Nephron (organoid): ENCODE measurements around the gene MYO16.

Experiments used
- H3K27ac Mint-ChIP-seq, 3 experiments: 2 replicates each; pipeline ENCODE4 v1.8.0; 2020; ENCODE audit warnings: mixed read lengths in 3 of 3, mild to moderate bottlenecking in 2 of 3, moderate library complexity in 1 of 3
- H3K27me3 Mint-ChIP-seq: 2 replicates; pipeline ENCODE4 v1.8.0; 2021; ENCODE audit warnings: low read depth, mild to moderate bottlenecking, moderate library complexity, mixed read lengths
- H3K36me3 Mint-ChIP-seq: 2 replicates; pipeline ENCODE4 v1.8.0; 2020; ENCODE audit warnings: low read depth, mixed read lengths
- H3K4me1 Mint-ChIP-seq: 2 replicates; pipeline ENCODE4 v1.8.0; 2020; ENCODE audit warnings: mixed read lengths
- H3K4me3 Mint-ChIP-seq, 3 experiments: 2 replicates each; pipeline ENCODE4 v1.8.0; 2020; ENCODE audit warnings: mild to moderate bottlenecking in 3 of 3, mixed read lengths in 3 of 3, moderate library complexity in 2 of 3
- H3K9me3 Mint-ChIP-seq: 2 replicates; pipeline ENCODE4 v1.8.0; 2020; ENCODE audit warnings: mixed read lengths
- CTCF ChIP-seq, 3 experiments: fragments of 200-600 bp; sonication (generic); IDR thresholded peaks; one replicate each; pipeline ENCODE4 v1.5.0; 2021; ENCODE audit warnings: antibody characterized with exemption in 3 of 3; ENCODE audit not compliant: unreplicated experiment in 3 of 3

Gene MYO16

GRCh38 chr13:109159650-109160309 is 530.4 kb downstream of the MYO16 start:
- Mint-ChIP-seq H3K27ac (no peak overlapping the region), H3K9me3 (no peaks in the 10 kb centered on the region), H3K4me3 (no peak overlapping the region), H3K36me3 (no peaks in the 10 kb centered on the region), H3K4me1 (peaks cover 33% of the 10 kb centered on the region), H3K27me3 (peaks cover 21% of the 10 kb centered on the region)
- no peak for TF ChIP-seq CTCF (IDR thresholded peaks at IDR 0.05; ENCODE audit: unreplicated experiment in 3 of 3)

- no peak for TF ChIP-seq CTCF (IDR thresholded peaks at IDR 0.05; ENCODE audit: unreplicated experiment in 3 of 3)
- no peak overlapping the region for H3K27ac Mint-ChIP-seq
- H3K4me1 Mint-ChIP-seq: peaks cover 27% of the 10 kb centered on the region
- H3K4me3 Mint-ChIP-seq: no peak overlapping the region
- no peaks in the 10 kb centered on the region for H3K9me3 Mint-ChIP-seq
- H3K36me3 Mint-ChIP-seq: no peaks in the 10 kb centered on the region
- peaks cover 21% of the 10 kb centered on the region for H3K27me3 Mint-ChIP-seq
These were observed 530.9 kb downstream of the MYO16 start for GRCh38 chr13:109160357-109160756.

GRCh38 chr13:109160887-109161669 is 531.7 kb downstream of the MYO16 start:
- H3K27me3 Mint-ChIP-seq: peaks cover 21% of the 10 kb centered on the region
- no peak overlapping the region for H3K4me3 Mint-ChIP-seq
- no peaks in the 10 kb centered on the region for H3K36me3 Mint-ChIP-seq
- no peak for TF ChIP-seq CTCF (IDR thresholded peaks at IDR 0.05; ENCODE audit: unreplicated experiment in 3 of 3)
- no peak overlapping the region for H3K27ac Mint-ChIP-seq
- peaks cover 21% of the 10 kb centered on the region for H3K4me1 Mint-ChIP-seq
- no peaks in the 10 kb centered on the region for H3K9me3 Mint-ChIP-seq

- Mint-ChIP-seq H3K9me3 (no peaks in the 10 kb centered on the region), H3K4me1 (peaks cover 7% of the 10 kb centered on the region), H3K36me3 (no peaks in the 10 kb centered on the region), H3K27ac (no peak overlapping the region), H3K4me3 (no peak overlapping the region), H3K27me3 (peaks cover 11% of the 10 kb centered on the region)
- TF ChIP-seq CTCF (IDR thresholded peaks at IDR 0.05; ENCODE audit: unreplicated experiment in 3 of 3): no peak
These were observed 533.0 kb downstream of the MYO16 start for GRCh38 chr13:109162248-109163036.

- Mint-ChIP-seq H3K4me3 (no peak overlapping the region), H3K36me3 (no peaks in the 10 kb centered on the region), H3K9me3 (no peaks in the 10 kb centered on the region), H3K27me3 (peaks cover 8% of the 10 kb centered on the region), H3K27ac (no peak overlapping the region), H3K4me1 (peaks cover 3% of the 10 kb centered on the region)
- TF ChIP-seq CTCF (IDR thresholded peaks at IDR 0.05; ENCODE audit: unreplicated experiment in 3 of 3): no peak
These were observed 533.6 kb downstream of the MYO16 start for GRCh38 chr13:109163037-109163379.
